Erythroblast (primary cell): ENCODE results near the gene GPR37L1.

Experiments
- GATA1 ChIP-seq: IDR thresholded peaks from 2 replicates; pipeline ENCODE4 v1.6.1; 2011; ENCODE audit warnings: low read depth, mild to moderate bottlenecking, control low read depth, low read length, moderate library complexity
- POLR2A ChIP-seq: IDR thresholded peaks from 2 replicates; pipeline ENCODE4 v1.6.1; 2011; ENCODE audit warnings: mild to moderate bottlenecking, low read length

- TF ChIP-seq POLR2A (no peak), GATA1 (no peak)
Observed at GRCh38 chr1:202153284-202153683, 30.6 kb downstream of the GPR37L1 start.
